ENCODE results near the gene RNPEPL1. TPM values are rescaled to one million over a fixed set of nuclear protein-coding genes. Genes with fewer than 3 reads are reported as not detected.

The RNPEPL1 gene
- polyA plus RNA-seq, 3 donors, result 15.4 to 100 (median 36.4) TPM

GRCh38 chr2:240569523-240569997 is 1.3 kb downstream of the RNPEPL1 start:
- Histone ChIP-seq H3K36me3 (replicated peaks in 1 of 2; ENCODE audit: control insufficient read depth in 1 of 2, insufficient read depth in 2 of 2, low read length in 2 of 2) (peaks cover 24 to 34% of the 10 kb centered on the region in 2 donors), H4K20me1 (ENCODE audit: insufficient read depth, low read length) (peaks cover 57% of the 10 kb centered on the region), H3K27me3 (ENCODE audit: control insufficient read depth in 2 of 2, insufficient read depth in 2 of 2, low read length in 2 of 2) (no peaks in the 10 kb centered on the region), H3K27ac (ENCODE audit: low read depth in 1 of 2, low read length in 2 of 2) (peak overlapping the region in 1 of 2 donors; percentile 82), H3K4me3 (replicated peaks in 1 of 3; ENCODE audit: low read depth in 2 of 3, low read length in 3 of 3) (peak overlapping the region; percentile 54 to 83 (median 58)), H3K9me3 (replicated peaks in 1 of 2; ENCODE audit: control insufficient read depth in 1 of 2, insufficient read depth in 1 of 2, low read length in 2 of 2) (no peaks in the 10 kb centered on the region), H2AFZ (ENCODE audit: insufficient read depth, low read depth, low read length, poor library complexity, severe bottlenecking) (no peak overlapping the region), H3K9ac (ENCODE audit: insufficient read depth, low read length, poor library complexity, severe bottlenecking) (peak overlapping the region; percentile 79), H3K4me1 (ENCODE audit: control insufficient read depth in 1 of 2, insufficient read depth in 2 of 2, low read length in 2 of 2) (peaks cover 54 to 63% of the 10 kb centered on the region in 2 donors), H3K79me2 (ENCODE audit: insufficient read depth, low read length) (peaks cover 60% of the 10 kb centered on the region), H3K4me2 (replicated peaks; ENCODE audit: extremely low read depth, low read length, poor library complexity, severe bottlenecking) (peak overlapping the region; percentile 92)
- Mint-ChIP-seq H3K27ac (peak overlapping the region in 4 of 7 donors; percentile 41 to 76 (median 74)), H3K4me3 (peak overlapping the region; percentile 82 to 92), H3K36me3 (peaks cover 18 to 39% of the 10 kb centered on the region in 2 donors), H3K27me3 (ENCODE audit: low read depth in 3 of 3) (peaks cover 0 to 3% (median 2%) of the 10 kb centered on the region in 3 donors), H3K9me3 (no peaks in the 10 kb centered on the region), H3K4me1 (peaks cover 54% of the 10 kb centered on the region)
- WGBS (ENCODE audit: insufficient coverage), result 95% methylated on average over 3 of the region's 9 CpGs
- intact Hi-C loops (cut with micrococcal nuclease), result no loop called here
- TF ChIP-seq, protein P1, sequence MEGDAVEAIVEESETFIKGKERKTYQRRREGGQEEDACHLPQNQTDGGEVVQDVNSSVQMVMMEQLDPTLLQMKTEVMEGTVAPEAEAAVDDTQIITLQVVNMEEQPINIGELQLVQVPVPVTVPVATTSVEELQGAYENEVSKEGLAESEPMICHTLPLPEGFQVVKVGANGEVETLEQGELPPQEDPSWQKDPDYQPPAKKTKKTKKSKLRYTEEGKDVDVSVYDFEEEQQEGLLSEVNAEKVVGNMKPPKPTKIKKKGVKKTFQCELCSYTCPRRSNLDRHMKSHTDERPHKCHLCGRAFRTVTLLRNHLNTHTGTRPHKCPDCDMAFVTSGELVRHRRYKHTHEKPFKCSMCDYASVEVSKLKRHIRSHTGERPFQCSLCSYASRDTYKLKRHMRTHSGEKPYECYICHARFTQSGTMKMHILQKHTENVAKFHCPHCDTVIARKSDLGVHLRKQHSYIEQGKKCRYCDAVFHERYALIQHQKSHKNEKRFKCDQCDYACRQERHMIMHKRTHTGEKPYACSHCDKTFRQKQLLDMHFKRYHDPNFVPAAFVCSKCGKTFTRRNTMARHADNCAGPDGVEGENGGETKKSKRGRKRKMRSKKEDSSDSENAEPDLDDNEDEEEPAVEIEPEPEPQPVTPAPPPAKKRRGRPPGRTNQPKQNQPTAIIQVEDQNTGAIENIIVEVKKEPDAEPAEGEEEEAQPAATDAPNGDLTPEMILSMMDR (IDR thresholded peaks at IDR 0.05), result no peak
- DNase-seq, result no peak

DNA sequence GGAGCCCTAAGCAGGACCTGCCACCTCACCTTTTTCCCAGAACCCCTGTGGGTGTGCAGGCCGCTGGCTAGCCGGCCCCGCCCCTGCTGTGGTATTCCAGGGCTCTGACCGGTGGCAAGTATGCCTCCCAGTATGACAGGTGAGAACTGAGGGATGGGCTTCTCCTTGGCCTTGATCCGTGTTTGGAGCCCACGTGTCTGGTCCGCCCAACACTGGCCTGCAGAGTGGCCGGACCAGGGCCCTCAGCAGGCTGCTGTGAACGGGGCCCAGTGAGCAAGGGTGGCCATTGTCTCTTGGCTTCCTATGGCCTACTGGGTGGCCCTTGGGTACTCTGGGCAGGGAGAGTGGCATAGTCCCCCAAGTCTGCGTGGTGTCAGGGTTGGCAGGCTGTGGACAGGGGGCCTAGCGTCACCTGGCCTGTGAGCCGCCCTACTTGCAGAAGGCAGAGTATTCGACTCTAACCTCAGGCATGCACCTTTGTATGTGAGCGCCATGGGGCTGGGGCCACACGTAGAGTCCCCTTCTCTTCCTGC is 1.8 kb downstream of the RNPEPL1 start:
- no peaks in the 10 kb centered on the region for H3K9me3 ChIP-seq (replicated peaks in 1 of 2; ENCODE audit: control insufficient read depth in 1 of 2, insufficient read depth in 1 of 2, low read length in 2 of 2)
- no peak for DNase-seq
- H3K27ac ChIP-seq (ENCODE audit: low read depth in 1 of 2, low read length in 2 of 2), result peak overlapping the region in 1 of 2 donors; percentile 82
- TF ChIP-seq, protein P1 (IDR thresholded peaks at IDR 0.05), result no peak
- intact Hi-C loops (cut with micrococcal nuclease), result no loop called here
- H3K4me1 Mint-ChIP-seq, result peaks cover 49% of the 10 kb centered on the region
- H4K20me1 ChIP-seq (ENCODE audit: insufficient read depth, low read length), result peaks cover 62% of the 10 kb centered on the region
- H3K79me2 ChIP-seq (ENCODE audit: insufficient read depth, low read length), result peaks cover 57% of the 10 kb centered on the region
- H2AFZ ChIP-seq (ENCODE audit: insufficient read depth, low read depth, low read length, poor library complexity, severe bottlenecking), result no peak overlapping the region
- peak overlapping the region; percentile 82 to 92 for H3K4me3 Mint-ChIP-seq
- WGBS (ENCODE audit: insufficient coverage), result 97% methylated on average over 11 of the region's 15 CpGs
- peak overlapping the region; percentile 1 for H3K9ac ChIP-seq (ENCODE audit: insufficient read depth, low read length, poor library complexity, severe bottlenecking)
- H3K9me3 Mint-ChIP-seq, result no peaks in the 10 kb centered on the region
- H3K4me2 ChIP-seq (replicated peaks; ENCODE audit: extremely low read depth, low read length, poor library complexity, severe bottlenecking), result peak overlapping the region; percentile 92
- H3K27me3 Mint-ChIP-seq (ENCODE audit: low read depth in 3 of 3), result peaks cover 0 to 3% (median 2%) of the 10 kb centered on the region in 3 donors
- peak overlapping the region in 2 of 3 experiments; percentile 54 to 83 for H3K4me3 ChIP-seq (replicated peaks in 1 of 3; ENCODE audit: low read depth in 2 of 3, low read length in 3 of 3)
- no peaks in the 10 kb centered on the region for H3K27me3 ChIP-seq (ENCODE audit: control insufficient read depth in 2 of 2, insufficient read depth in 2 of 2, low read length in 2 of 2)
- peaks cover 29 to 39% of the 10 kb centered on the region in 2 donors for H3K36me3 ChIP-seq (replicated peaks in 1 of 2; ENCODE audit: control insufficient read depth in 1 of 2, insufficient read depth in 2 of 2, low read length in 2 of 2)
- H3K4me1 ChIP-seq (ENCODE audit: control insufficient read depth in 1 of 2, insufficient read depth in 2 of 2, low read length in 2 of 2), result peaks cover 49 to 58% of the 10 kb centered on the region in 2 donors
- peaks cover 20 to 44% of the 10 kb centered on the region in 2 donors for H3K36me3 Mint-ChIP-seq
- peak overlapping the region in 1 of 7 donors; percentile 21 for H3K27ac Mint-ChIP-seq

All from CD14-positive monocyte (primary cell).